ENCODE data around the gene ADAMTS13. TPM values are rescaled to one million over a fixed set of nuclear protein-coding genes. Genes with fewer than 3 reads are reported as not detected.
"Not testable (repeated sequence)": the region's sequence is repeated elsewhere in the genome, so short reads cannot be mapped to it uniquely, and the experiment has no call there.

The ADAMTS13 gene
- total RNA-seq, 1 donor from 2014 or later: 3.1 TPM

GRCh38 chr9:133389025-133389557, 33.1 kb upstream of the ADAMTS13 start:
- no peak overlapping the region for H3K4me3 ChIP-seq
- intact Hi-C loops (cut with micrococcal nuclease): no loop called here
- H3K4me1 ChIP-seq: no peaks in the 10 kb centered on the region
- TF ChIP-seq CTCF (IDR thresholded peaks at IDR 0.05; ENCODE audit: borderline replicate concordance): no peak
- no peak overlapping the region for H3K27ac ChIP-seq (replicated peaks)
- no peak for DNase-seq
- no peaks in the 10 kb centered on the region for H3K36me3 ChIP-seq
- no peaks in the 10 kb centered on the region for H3K9me3 ChIP-seq (replicated peaks)
- H3K27me3 ChIP-seq (ENCODE audit: low read depth): peaks cover 34% of the 10 kb centered on the region

GRCh38 chr9:133389562-133389961, 32.6 kb upstream of the ADAMTS13 start:
- intact Hi-C loops (cut with micrococcal nuclease): no loop called here
- no peaks in the 10 kb centered on the region for H3K9me3 ChIP-seq (replicated peaks)
- no peak overlapping the region for H3K27ac ChIP-seq (replicated peaks)
- H3K27me3 ChIP-seq (ENCODE audit: low read depth): peaks cover 39% of the 10 kb centered on the region
- no peak for TF ChIP-seq CTCF (IDR thresholded peaks at IDR 0.05; ENCODE audit: borderline replicate concordance)
- H3K4me1 ChIP-seq: no peaks in the 10 kb centered on the region
- H3K4me3 ChIP-seq: no peak overlapping the region
- no peaks in the 10 kb centered on the region for H3K36me3 ChIP-seq
- DNase-seq: no peak

GRCh38 chr9:133390713-133391112, 31.5 kb upstream of the ADAMTS13 start:
- H3K4me3 ChIP-seq: no peak overlapping the region
- no peaks in the 10 kb centered on the region for H3K36me3 ChIP-seq
- TF ChIP-seq CTCF (IDR thresholded peaks at IDR 0.05; ENCODE audit: borderline replicate concordance): no peak
- H3K27me3 ChIP-seq (ENCODE audit: low read depth): peaks cover 50% of the 10 kb centered on the region
- no peak for DNase-seq
- intact Hi-C loops (cut with micrococcal nuclease): no loop called here
- H3K27ac ChIP-seq (replicated peaks): no peak overlapping the region
- no peaks in the 10 kb centered on the region for H3K9me3 ChIP-seq (replicated peaks)
- H3K4me1 ChIP-seq: no peaks in the 10 kb centered on the region

- H3K36me3 ChIP-seq; H3K4me3 ChIP-seq; H3K9me3 ChIP-seq (replicated peaks); H3K27ac ChIP-seq (replicated peaks); H3K4me1 ChIP-seq; intact Hi-C loops (cut with micrococcal nuclease); DNase-seq: not testable (repeated sequence)
- peaks cover 55% of the 10 kb centered on the region for H3K27me3 ChIP-seq (ENCODE audit: low read depth)
Measured at GRCh38 chr9:133391449-133391848, 30.7 kb upstream of the ADAMTS13 start.

- H3K27me3 ChIP-seq (ENCODE audit: low read depth): peaks cover 55% of the 10 kb centered on the region
- H3K4me1 ChIP-seq, DNase-seq: not testable (repeated sequence)
Measured at GRCh38 chr9:133392308-133392707, 29.9 kb upstream of the ADAMTS13 start.

GRCh38 chr9:133393399-133393798, 28.8 kb upstream of the ADAMTS13 start:
- intact Hi-C loops (cut with micrococcal nuclease): no loop called here
- H3K4me3 ChIP-seq: no peak overlapping the region
- H3K27me3 ChIP-seq (ENCODE audit: low read depth): peaks cover 55% of the 10 kb centered on the region
- H3K9me3 ChIP-seq (replicated peaks): no peaks in the 10 kb centered on the region
- no peaks in the 10 kb centered on the region for H3K4me1 ChIP-seq
- H3K27ac ChIP-seq (replicated peaks): no peak overlapping the region
- H3K36me3 ChIP-seq: no peaks in the 10 kb centered on the region
- no peak for DNase-seq
- no peak for TF ChIP-seq CTCF (IDR thresholded peaks at IDR 0.05; ENCODE audit: borderline replicate concordance)

More at GRCh38 chr9:133392308-133392707, 29.9 kb upstream of the ADAMTS13 start:
- intact Hi-C loops (cut with micrococcal nuclease); H3K27ac ChIP-seq (replicated peaks); H3K36me3 ChIP-seq; H3K4me3 ChIP-seq; H3K9me3 ChIP-seq (replicated peaks): not testable (repeated sequence)

All from left ventricle myocardium inferior (tissue), 1 donor.